Measurements from ENCODE around the gene PRKCB.

DNA sequence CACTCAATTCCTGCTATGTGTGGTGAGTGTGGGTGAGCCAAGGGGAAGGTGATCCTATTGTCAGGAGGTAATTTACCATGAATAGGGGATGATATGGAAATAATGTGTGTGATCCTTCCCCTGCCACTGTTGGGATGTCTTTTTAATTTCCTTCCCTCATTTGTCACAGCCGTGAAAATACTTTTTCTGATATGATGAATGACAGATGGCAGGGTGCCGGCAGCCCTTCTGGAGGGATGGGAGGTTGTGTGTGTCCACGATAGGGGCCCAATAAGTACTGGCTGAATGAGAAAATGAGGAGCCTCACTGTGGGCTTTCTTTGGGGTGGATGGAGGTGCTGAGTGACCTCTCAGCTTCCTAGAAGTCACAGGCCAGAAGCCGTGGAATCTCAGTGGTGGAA is 109.5 kb downstream of the PRKCB start:
- TF ChIP-seq SP1 (IDR thresholded peaks at IDR 0.05; ENCODE audit: low read depth, low read length) (no peak), POLR2A (IDR thresholded peaks at IDR 0.05; ENCODE audit: control extremely low read depth in 1 of 2, low read depth in 2 of 2, low read length in 2 of 2) (no peak)
